Nephron (organoid): Measurements from ENCODE around the gene CXCL3.

ENCODE experiments used
- H3K27ac Mint-ChIP-seq, 3 experiments: 2 replicates each; pipeline ENCODE4 v1.8.0; 2020; ENCODE audit warnings: mixed read lengths in 3 of 3, mild to moderate bottlenecking in 2 of 3, moderate library complexity in 1 of 3
- H3K27me3 Mint-ChIP-seq: 2 replicates; pipeline ENCODE4 v1.8.0; 2021; ENCODE audit warnings: low read depth, mild to moderate bottlenecking, moderate library complexity, mixed read lengths
- H3K36me3 Mint-ChIP-seq: 2 replicates; pipeline ENCODE4 v1.8.0; 2020; ENCODE audit warnings: low read depth, mixed read lengths
- H3K4me1 Mint-ChIP-seq: 2 replicates; pipeline ENCODE4 v1.8.0; 2020; ENCODE audit warnings: mixed read lengths
- H3K4me3 Mint-ChIP-seq, 3 experiments: 2 replicates each; pipeline ENCODE4 v1.8.0; 2020; ENCODE audit warnings: mild to moderate bottlenecking in 3 of 3, mixed read lengths in 3 of 3, moderate library complexity in 2 of 3
- H3K9me3 Mint-ChIP-seq: 2 replicates; pipeline ENCODE4 v1.8.0; 2020; ENCODE audit warnings: mixed read lengths
- CTCF ChIP-seq, 3 experiments: fragments of 200-600 bp; sonication (generic); IDR thresholded peaks; one replicate each; pipeline ENCODE4 v1.5.0; 2021; ENCODE audit warnings: antibody characterized with exemption in 3 of 3; ENCODE audit not compliant: unreplicated experiment in 3 of 3

Gene CXCL3

DNA sequence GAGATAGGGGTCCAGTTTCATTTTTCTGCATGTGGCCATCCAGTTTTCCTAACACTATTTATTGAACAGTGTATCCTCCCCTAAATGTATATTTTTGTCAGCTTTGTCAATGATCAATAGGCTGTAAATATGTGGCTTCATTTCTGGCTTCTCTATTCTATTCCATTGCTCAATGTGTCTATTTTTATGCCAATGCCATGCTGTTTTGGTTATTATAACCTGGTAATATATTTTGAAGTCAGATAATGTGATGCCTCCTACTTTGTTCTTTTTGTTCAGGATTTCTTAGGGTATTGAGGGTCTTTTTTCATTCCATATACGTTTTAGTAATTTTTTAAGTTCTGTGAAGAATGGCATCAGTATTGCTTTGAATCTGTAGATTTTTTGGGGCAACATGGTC, 8.7 kb upstream of the CXCL3 start:
- no peaks in the 10 kb centered on the region for H3K4me1 Mint-ChIP-seq
- H3K9me3 Mint-ChIP-seq = peaks cover 9% of the 10 kb centered on the region
- no peak overlapping the region for H3K4me3 Mint-ChIP-seq
- no peak overlapping the region for H3K27ac Mint-ChIP-seq
- H3K36me3 Mint-ChIP-seq = no peaks in the 10 kb centered on the region
- no peak for TF ChIP-seq CTCF (IDR thresholded peaks at IDR 0.05; ENCODE audit: unreplicated experiment in 3 of 3)
- H3K27me3 Mint-ChIP-seq = peaks cover 28% of the 10 kb centered on the region

- H3K4me3 Mint-ChIP-seq = no peak overlapping the region
- H3K4me1 Mint-ChIP-seq = no peaks in the 10 kb centered on the region
- TF ChIP-seq CTCF (IDR thresholded peaks at IDR 0.05; ENCODE audit: unreplicated experiment in 3 of 3) = no peak
- no peak overlapping the region for H3K27ac Mint-ChIP-seq
- H3K9me3 Mint-ChIP-seq = peaks cover 9% of the 10 kb centered on the region
- peaks cover 42% of the 10 kb centered on the region for H3K27me3 Mint-ChIP-seq
- no peaks in the 10 kb centered on the region for H3K36me3 Mint-ChIP-seq
Observed at GRCh38 chr4:74045772-74046171, 7.3 kb upstream of the CXCL3 start.

DNA sequence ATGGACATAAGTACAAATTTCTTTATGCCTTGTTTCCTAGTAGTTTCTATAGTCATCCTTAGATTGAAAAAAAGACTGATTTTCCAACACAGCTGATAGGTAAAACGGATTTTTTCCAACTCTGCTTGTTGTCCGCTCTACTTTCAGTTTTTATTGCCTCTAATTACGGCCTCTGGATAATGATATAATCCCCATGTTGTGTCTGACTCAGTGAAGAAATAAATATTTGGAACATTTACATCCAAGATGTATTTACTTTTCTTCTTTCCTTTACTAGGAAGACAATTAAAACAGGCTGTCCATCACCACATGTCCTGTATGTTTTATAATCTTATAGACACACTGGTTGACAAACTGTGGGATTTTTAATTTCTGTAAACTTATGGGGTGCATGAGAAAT, 6.8 kb upstream of the CXCL3 start:
- no peak overlapping the region for H3K27ac Mint-ChIP-seq
- TF ChIP-seq CTCF (IDR thresholded peaks at IDR 0.05; ENCODE audit: unreplicated experiment in 3 of 3) = no peak
- H3K9me3 Mint-ChIP-seq = peaks cover 9% of the 10 kb centered on the region

DNA sequence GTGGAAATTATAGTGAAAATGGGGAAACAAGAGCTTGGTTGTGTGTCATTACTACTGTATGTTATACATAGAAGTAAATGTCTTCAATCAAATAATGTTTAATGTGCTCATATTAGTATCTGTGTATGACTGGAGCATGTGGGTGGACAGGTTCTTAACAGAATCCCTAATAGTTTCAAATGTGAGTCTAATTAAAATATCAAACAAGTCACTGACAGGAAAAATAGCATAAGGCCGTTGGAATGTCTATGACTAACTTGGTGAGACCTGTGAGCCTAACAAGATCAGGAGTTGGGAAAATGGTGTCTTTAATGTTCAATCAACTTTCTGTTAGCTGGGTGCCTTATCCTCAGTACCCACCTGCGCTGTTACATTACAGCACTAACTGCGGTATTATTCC, 6.2 kb upstream of the CXCL3 start:
- no peak overlapping the region for H3K27ac Mint-ChIP-seq

More for the DNA sequence above, 6.8 kb upstream of the CXCL3 start:
- Mint-ChIP-seq H3K36me3 (no peaks in the 10 kb centered on the region), H3K4me3 (no peak overlapping the region), H3K27me3 (peaks cover 47% of the 10 kb centered on the region), H3K4me1 (no peaks in the 10 kb centered on the region)

GRCh38 chr4:74042681-74043080, 4.2 kb upstream of the CXCL3 start:
- Mint-ChIP-seq H3K27ac (no peak overlapping the region), H3K9me3 (peaks cover 9% of the 10 kb centered on the region), H3K4me1 (peaks cover 10% of the 10 kb centered on the region), H3K36me3 (no peaks in the 10 kb centered on the region), H3K27me3 (peaks cover 67% of the 10 kb centered on the region), H3K4me3 (no peak overlapping the region)
- no peak for TF ChIP-seq CTCF (IDR thresholded peaks at IDR 0.05; ENCODE audit: unreplicated experiment in 3 of 3)

More for the DNA sequence above, 6.2 kb upstream of the CXCL3 start:
- H3K27me3 Mint-ChIP-seq = peaks cover 53% of the 10 kb centered on the region
- no peaks in the 10 kb centered on the region for H3K36me3 Mint-ChIP-seq
- H3K4me1 Mint-ChIP-seq = no peaks in the 10 kb centered on the region
- peaks cover 9% of the 10 kb centered on the region for H3K9me3 Mint-ChIP-seq
- TF ChIP-seq CTCF (IDR thresholded peaks at IDR 0.05; ENCODE audit: unreplicated experiment in 3 of 3) = no peak
- no peak overlapping the region for H3K4me3 Mint-ChIP-seq

DNA sequence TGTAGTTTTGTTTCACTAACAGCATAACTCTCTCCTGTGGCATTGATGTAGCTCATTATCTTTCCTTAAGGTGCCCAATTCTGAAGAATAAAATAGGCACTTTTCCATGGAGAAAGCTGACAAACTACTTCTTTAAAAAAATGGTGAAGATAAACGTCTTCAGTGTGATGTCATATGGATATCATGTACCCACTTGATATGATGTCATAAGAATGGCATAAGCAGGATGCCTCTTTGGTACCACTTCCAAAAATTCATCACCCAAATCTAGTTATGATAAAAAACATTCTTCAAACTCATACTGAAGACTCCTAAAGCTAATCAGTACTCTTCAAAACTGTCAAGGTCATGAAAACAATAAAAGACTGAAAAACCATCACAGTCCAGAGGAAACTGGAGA, 2.9 kb upstream of the CXCL3 start:
- Mint-ChIP-seq H3K36me3 (no peaks in the 10 kb centered on the region), H3K9me3 (no peaks in the 10 kb centered on the region), H3K27me3 (peaks cover 78% of the 10 kb centered on the region), H3K4me1 (peaks cover 10% of the 10 kb centered on the region), H3K27ac (no peak overlapping the region), H3K4me3 (no peak overlapping the region)
- no peak for TF ChIP-seq CTCF (IDR thresholded peaks at IDR 0.05; ENCODE audit: unreplicated experiment in 3 of 3)
